Activated CD8-positive, alpha-beta T cell treated with anti-CD3 and anti-CD28 coated beads for 36 hours (primary cell): ENCODE measurements around the gene SEBOX. TPM values are rescaled to one million over a fixed set of nuclear protein-coding genes. Genes with fewer than 3 reads are reported as not detected.

Experiments
- ATAC-seq: fragments of 200-7000 bp; cut with Tn5 transposase; one replicate; pipeline ENCODE4 v1.10.0; 2021; ENCODE audit warnings: mild to moderate bottlenecking, moderate library complexity
- CTCF ChIA-PET: fragments of 350-600 bp; sonication (Branson Sonifier 250); formaldehyde crosslinking; loops from one replicate; lab custom pipeline; 2021; ENCODE audit warnings: antibody characterized with exemption; lab: Charles Lee
- POLR2A ChIA-PET: fragments of 350-600 bp; sonication (Branson Sonifier 250); formaldehyde crosslinking; loops from one replicate; lab custom pipeline; 2021; ENCODE audit warnings: antibody characterized with exemption; lab: Charles Lee
- DNase-seq: peaks from one replicate; pipeline ENCODE4 v3.0.0-alpha.2; 2020
- H3K27ac Mint-ChIP-seq: one replicate; pipeline ENCODE4 v1.8.0; 2021; ENCODE audit warnings: mild to moderate bottlenecking, mixed read lengths
- H3K27me3 Mint-ChIP-seq: one replicate; pipeline ENCODE4 v1.8.0; 2021; ENCODE audit warnings: mixed read lengths
- H3K36me3 Mint-ChIP-seq: one replicate; pipeline ENCODE4 v1.8.0; 2021; ENCODE audit warnings: low read depth, mixed read lengths
- H3K4me1 Mint-ChIP-seq: one replicate; pipeline ENCODE4 v1.8.0; 2021; ENCODE audit warnings: low read depth, mixed read lengths
- H3K4me3 Mint-ChIP-seq: one replicate; pipeline ENCODE4 v1.8.0; 2021; ENCODE audit warnings: mild to moderate bottlenecking, moderate library complexity, mixed read lengths
- H3K9me3 Mint-ChIP-seq: one replicate; pipeline ENCODE4 v1.8.0; 2021; ENCODE audit warnings: mixed read lengths
- intact Hi-C: fragments of 100-400 bp; cut with micrococcal nuclease; formaldehyde crosslinking; loops from one replicate; pipeline ENCODE4 v1.10.0; 2022
- total RNA-seq, 2 experiments: library from RNA; stranded (reverse); gene quantifications; one replicate each; pipeline ENCODE4 v1.2.3, GENCODE V29; 2021
- TF ChIP-seq, protein P1 (sequence below): fragments of 200-600 bp; IDR thresholded peaks from one replicate; pipeline ENCODE4 v1.8.0; 2022; ENCODE audit warnings: antibody characterized with exemption, mild to moderate bottlenecking

Gene SEBOX
- total RNA-seq, 2 experiments from 2014 or later = not detected

DNA sequence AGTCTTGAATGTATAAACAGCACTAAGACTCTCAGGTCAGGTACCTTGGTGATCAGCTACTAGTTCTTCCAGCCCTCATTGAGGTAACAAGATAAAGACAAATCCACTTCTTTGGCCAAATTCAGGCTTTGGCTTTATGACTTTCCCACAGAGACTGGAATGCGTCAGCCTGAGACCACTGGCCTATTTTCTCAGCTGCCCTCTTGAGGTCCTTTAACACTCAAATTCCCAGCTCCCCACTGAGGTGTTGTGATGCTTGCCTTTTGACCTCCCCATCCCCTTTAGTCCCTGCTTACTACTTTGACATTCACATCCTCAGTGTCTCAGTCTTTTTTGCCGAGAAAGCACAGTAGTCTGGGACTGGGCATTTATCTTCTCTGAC, 18.8 kb downstream of the SEBOX start:
- intact Hi-C loops = no loop called here
- ChIA-PET CTCF (interaction anchor here (1.5 to 2.0 kb wide), 2 partner anchors 9 to 11 kb away, joined by 4 to 10 read pairs; partner anchors contain the start of genes IFT20 and TNFAIP1), POLR2A (interaction anchor here (0.8 to 4.1 kb wide), 6 partner anchors 10 to 70 kb away, joined by 3 to 33 read pairs (median 3); partner anchors contain the start of genes POLDIP2, SLC46A1 and TNFAIP1)
- Mint-ChIP-seq H3K9me3 (no peaks in the 10 kb centered on the region), H3K27me3 (no peaks in the 10 kb centered on the region), H3K4me3 (no peak overlapping the region), H3K4me1 (no peaks in the 10 kb centered on the region), H3K27ac (peak overlapping the region; percentile 49), H3K36me3 (peaks cover 46% of the 10 kb centered on the region)
- TF ChIP-seq, protein P1, sequence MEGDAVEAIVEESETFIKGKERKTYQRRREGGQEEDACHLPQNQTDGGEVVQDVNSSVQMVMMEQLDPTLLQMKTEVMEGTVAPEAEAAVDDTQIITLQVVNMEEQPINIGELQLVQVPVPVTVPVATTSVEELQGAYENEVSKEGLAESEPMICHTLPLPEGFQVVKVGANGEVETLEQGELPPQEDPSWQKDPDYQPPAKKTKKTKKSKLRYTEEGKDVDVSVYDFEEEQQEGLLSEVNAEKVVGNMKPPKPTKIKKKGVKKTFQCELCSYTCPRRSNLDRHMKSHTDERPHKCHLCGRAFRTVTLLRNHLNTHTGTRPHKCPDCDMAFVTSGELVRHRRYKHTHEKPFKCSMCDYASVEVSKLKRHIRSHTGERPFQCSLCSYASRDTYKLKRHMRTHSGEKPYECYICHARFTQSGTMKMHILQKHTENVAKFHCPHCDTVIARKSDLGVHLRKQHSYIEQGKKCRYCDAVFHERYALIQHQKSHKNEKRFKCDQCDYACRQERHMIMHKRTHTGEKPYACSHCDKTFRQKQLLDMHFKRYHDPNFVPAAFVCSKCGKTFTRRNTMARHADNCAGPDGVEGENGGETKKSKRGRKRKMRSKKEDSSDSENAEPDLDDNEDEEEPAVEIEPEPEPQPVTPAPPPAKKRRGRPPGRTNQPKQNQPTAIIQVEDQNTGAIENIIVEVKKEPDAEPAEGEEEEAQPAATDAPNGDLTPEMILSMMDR = no peak
- DNase-seq (no peak), ATAC-seq (no peak)

DNA sequence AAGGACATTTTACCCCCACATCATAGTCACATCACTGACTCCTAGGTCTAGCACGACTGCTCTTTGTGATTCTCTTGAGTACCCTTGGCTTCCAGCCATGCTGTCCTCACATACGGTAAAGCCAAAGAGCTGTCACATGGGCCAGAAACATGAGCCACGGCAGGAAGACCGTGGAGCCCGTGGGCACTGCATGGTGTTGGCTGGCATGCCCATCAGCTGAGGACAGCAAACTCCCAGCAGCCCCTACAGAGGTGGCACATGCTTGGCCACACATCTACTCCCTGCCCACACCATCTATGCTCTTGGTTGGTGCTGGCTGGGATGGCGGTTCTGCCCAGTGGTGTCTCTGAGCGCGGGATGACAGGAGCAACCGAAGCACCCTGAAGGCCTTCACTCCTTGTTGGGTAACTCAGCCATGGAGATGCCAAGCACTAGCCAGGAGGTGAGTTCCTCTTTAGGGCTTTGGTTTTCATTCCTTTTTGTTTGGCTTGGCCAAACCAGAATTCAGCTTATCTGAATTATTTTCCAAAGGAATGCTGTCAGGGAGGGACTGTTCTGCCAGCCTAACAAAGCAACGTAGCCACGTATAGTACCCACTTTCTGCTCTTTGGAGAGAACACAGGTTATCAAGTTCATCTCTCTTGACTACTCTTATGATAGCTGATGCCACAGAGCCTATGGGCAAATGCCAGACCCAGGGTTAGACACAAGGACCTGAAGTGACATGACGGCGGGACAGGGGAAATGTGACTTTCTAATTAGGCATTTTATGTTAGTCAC, 19.4 kb downstream of the SEBOX start:
- Mint-ChIP-seq H3K4me3 (no peak overlapping the region), H3K27ac (no peak overlapping the region), H3K27me3 (no peaks in the 10 kb centered on the region), H3K4me1 (no peaks in the 10 kb centered on the region), H3K36me3 (peaks cover 42% of the 10 kb centered on the region), H3K9me3 (no peaks in the 10 kb centered on the region)
- no peak for ATAC-seq
- CTCF ChIA-PET = interaction anchor here (1.5 to 2.0 kb wide), 2 partner anchors 9 to 10 kb away, joined by 4 to 10 read pairs; partner anchors contain the start of genes IFT20 and TNFAIP1
- intact Hi-C loops = no loop called here
- TF ChIP-seq, protein P1 = no peak
- POLR2A ChIA-PET = interaction anchor here (0.8 to 4.1 kb wide), 7 partner anchors 10 to 71 kb away, joined by 3 to 33 read pairs (median 3); partner anchors contain the start of genes POLDIP2, SLC46A1 and TNFAIP1
- no peak for DNase-seq

DNA sequence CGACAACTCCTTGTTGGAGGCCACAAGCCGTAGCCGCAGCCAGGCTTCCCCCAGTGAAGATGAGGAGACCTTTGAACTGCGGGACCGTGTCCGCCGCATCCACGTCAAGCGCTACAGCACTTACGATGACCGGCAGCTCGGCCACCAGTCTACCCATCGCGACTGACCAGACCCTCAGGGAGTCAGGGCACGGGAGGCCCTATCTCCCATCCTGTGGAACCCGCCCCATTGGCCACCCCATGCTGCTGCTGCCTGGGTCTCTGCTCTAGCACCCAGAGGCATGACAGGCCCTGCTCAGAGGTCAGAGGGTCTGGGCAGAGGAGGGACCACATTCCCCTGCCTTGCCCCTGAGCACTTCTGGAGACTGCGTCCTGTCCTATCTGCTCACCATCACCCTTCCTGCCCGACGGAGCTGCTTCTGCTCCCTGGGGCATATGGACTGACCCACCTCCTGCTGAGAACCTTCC, 20.5 kb downstream of the SEBOX start:
- Mint-ChIP-seq H3K27me3 (no peaks in the 10 kb centered on the region), H3K9me3 (no peaks in the 10 kb centered on the region), H3K36me3 (peaks cover 39% of the 10 kb centered on the region), H3K4me1 (peaks cover 3% of the 10 kb centered on the region), H3K27ac (no peak overlapping the region), H3K4me3 (no peak overlapping the region)
- intact Hi-C loops = no loop called here
- ATAC-seq (no peak), DNase-seq (no peak)
- ChIA-PET POLR2A (interaction anchor here (1.1 to 4.1 kb wide), 3 partner anchors 9 to 15 kb away, joined by 3 to 33 read pairs (median 3); partner anchors contain the start of gene POLDIP2), CTCF (no interaction called here)
- TF ChIP-seq, protein P1 = no peak

DNA sequence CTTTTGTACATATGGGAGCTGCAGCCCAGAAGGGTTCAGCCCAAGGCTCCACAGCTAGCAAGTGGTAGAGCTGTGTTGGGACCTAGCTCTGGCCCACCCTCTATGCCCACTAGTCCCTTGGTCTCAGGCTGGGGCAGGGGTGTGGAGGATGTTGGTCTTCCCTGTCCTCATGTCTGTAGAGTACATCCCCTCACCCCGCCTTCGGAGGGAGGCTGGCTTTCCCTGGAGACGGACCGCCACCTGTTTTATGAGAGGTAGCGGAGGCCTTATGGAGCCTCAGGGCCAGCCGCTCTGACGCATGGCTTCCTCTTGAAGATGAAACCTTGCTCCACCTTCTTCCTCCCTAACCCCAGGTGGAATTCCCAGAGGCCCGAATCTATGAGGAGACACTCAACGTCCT, 21.0 kb downstream of the SEBOX start:
- CTCF ChIA-PET = no interaction called here
- Mint-ChIP-seq H3K27ac (peak overlapping the region; percentile 1), H3K36me3 (peaks cover 39% of the 10 kb centered on the region), H3K4me1 (peaks cover 3% of the 10 kb centered on the region), H3K4me3 (no peak overlapping the region), H3K27me3 (no peaks in the 10 kb centered on the region), H3K9me3 (no peaks in the 10 kb centered on the region)
- no peak for DNase-seq
- TF ChIP-seq, protein P1 = no peak
- POLR2A ChIA-PET = interaction anchor here (1.1 to 1.4 kb wide), 4 partner anchors 10 to 72 kb away, joined by 3 read pairs; partner anchors contain the start of gene POLDIP2
- no peak for ATAC-seq
- intact Hi-C loops = no loop called here

DNA sequence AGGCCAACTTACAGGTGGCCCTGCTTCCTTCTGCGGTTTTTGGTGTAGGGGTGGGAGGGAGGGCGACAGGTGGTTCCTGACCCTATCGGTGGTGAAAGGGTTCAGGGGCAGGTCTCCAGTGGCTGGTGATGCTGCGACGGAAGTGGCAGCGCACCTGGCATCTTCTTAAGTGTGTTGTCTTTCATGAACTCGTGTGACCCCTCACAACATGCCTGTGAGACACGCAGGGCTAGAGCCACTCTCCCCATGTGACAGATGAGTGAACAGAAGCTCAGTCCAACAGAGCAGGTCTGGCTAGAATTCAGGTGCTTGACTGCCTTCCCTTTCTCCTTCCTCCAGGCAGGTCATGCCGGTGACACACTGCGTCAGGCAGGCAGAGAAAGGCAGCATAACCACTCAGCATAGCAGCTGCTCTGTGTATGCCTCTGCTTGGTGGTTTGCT, 21.5 kb downstream of the SEBOX start:
- POLR2A ChIA-PET = interaction anchor here (1.0 to 1.4 kb wide), 4 partner anchors 10 to 73 kb away, joined by 3 read pairs; partner anchors contain the start of gene POLDIP2
- DNase-seq = no peak
- TF ChIP-seq, protein P1 = no peak
- Mint-ChIP-seq H3K4me3 (no peak overlapping the region), H3K27ac (peak overlapping the region; percentile 1), H3K36me3 (peaks cover 35% of the 10 kb centered on the region), H3K9me3 (no peaks in the 10 kb centered on the region), H3K27me3 (no peaks in the 10 kb centered on the region), H3K4me1 (peaks cover 5% of the 10 kb centered on the region)
- CTCF ChIA-PET = no interaction called here
- intact Hi-C loops = no loop called here
- peak; percentile 25 for ATAC-seq
